Stimulated activated CD4-positive, alpha-beta T cell treated with anti-CD3 and anti-CD28 coated beads, Interleukin-2, amount 100 ng/mL, for 48 hours (primary cell): Measurements from ENCODE around the gene PRKRIP1.
"Not testable (repeated sequence)": the region's sequence is repeated elsewhere in the genome, so short reads cannot be mapped to it uniquely, and the experiment has no call there.

ENCODE experiments used
- DNase-seq, 2 donors: peaks; one replicate each; pipeline ENCODE4 v3.0.0-alpha.2; 2020

Gene PRKRIP1, protein sequence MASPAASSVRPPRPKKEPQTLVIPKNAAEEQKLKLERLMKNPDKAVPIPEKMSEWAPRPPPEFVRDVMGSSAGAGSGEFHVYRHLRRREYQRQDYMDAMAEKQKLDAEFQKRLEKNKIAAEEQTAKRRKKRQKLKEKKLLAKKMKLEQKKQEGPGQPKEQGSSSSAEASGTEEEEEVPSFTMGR

DNA sequence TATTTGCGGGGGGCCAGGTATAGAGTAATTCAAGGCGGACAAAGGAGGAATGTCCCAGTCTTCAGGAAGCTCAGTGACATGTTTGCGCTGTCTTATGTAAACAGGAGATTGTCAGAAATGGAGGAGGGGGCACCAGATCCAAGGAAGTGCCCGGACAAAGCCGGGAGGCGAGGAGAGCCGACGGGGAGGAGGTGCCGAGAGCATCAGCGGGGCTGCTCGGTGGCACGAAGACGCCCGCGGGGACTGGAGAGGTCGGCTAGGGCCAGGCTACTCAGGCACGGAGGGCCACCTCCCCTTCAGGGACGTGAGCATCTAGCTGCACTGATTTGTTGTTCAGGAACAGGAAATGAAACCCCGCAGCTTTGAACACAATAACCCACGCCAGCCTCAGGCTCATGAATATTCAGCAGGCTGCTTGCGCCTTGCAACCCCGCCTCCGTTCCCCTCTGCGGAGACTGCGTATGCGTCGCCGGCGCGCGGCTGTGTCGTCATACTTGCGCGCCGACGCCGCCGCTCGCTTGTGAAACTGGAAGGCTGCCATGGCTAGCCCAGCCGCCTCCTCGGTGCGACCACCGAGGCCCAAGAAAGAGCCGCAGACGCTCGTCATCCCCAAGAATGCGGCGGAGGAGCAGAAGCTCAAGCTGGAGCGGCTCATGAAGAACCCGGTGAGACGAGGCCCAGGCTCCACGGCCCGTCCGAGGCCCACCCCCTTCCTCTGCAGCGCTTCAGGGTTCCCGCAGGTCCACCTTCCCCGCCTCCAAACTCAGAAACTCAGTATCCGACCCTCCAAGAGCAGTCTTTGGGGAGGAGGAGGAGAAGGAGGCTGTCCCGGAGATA lies at the start of gene PRKRIP1:
PRKRIP1 (plus strand) TSS at position 491 of the 837 bp plus-strand sequence; CDS start at position 540, 49 bp downstream.
- peak; percentile 68 to 69 for DNase-seq

DNA sequence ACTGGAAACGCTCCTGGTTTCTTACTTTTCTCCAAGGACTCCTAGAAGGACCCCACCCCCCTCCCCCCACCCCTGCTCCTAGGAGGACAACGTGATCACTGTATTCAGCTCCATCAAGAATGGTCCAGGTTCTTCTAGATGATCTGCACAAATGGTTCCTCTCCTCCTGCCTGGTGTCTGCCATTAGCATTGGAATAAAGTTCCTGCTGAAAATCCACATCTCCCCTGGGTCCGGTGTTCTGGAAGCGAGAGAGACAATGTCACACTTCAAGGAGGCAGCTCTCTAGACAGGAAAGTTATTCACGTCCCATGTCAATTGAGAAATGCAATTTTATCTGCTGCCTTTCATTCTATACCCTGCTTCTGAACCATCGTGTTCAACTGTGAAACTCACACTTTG lies 49.2 kb upstream of the PRKRIP1 start:
- not testable (repeated sequence) for DNase-seq

DNA sequence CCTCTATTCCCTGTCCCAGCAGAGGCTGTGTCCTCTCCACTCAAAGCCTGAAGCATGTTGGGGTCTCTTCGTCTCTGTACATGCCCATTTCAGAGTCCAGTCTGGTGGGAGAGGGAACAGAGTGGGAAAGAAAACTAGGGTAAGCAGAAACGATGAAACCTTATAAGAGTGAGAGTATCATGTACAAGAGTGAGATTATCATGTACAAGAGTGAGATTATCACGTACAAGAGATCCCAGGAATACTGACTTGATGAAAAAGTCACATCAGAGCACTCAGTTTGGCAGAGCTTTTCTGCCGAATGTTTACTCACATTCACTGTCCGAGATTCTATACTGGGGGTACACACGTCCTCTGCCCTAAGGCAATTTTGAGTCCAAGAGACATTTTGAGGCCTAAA lies 39.8 kb upstream of the PRKRIP1 start, which contains the start of gene SPDYE6:
SPDYE6 (minus strand) TSS at position 101 of the 400 bp plus-strand sequence. CDS start 421 bp downstream, outside the sequence.
- not testable (repeated sequence) for DNase-seq

DNA sequence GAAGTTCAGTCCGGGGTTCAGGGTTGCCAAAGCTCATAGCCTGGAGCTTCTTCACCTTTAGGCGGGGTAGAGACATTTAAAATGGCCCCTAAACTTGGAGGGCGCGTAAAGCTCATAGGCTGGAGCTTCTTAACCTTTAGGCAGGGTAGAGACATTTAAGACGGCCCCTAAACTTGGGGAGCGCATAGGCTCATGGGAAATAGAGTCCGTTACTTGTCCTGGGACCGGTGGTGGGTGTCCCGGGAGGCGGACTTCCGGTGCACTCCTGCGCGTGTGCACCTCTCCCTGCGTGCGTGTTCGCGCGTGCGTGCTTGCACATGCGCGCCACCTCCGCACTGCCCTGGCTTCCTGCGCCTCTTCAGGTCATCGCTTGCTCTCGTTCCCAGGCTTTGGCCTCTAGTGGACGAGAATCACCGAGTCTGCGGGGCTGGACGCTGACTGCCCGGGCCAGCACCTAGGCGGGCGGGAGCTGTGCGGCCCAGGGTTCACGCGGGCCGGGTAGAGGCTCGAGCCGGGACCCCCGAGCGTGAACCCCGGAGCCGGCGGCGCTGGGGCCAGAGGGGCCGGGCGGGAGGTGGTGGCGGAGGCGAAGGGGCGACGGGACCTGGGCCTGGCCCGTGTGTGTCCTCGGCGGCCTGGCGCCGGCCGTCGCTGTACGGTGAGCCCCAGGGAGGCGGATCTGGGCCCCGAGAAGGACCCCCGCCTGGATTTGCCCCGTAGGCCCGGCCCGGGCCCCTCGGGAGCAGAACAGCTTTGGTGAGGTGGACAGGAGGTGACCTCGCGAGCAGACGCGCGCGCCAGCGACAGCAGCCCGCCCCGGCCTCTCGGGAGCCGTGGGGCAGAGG lies 32.4 kb upstream of the PRKRIP1 start:
- DNase-seq = peak; percentile 84

DNA sequence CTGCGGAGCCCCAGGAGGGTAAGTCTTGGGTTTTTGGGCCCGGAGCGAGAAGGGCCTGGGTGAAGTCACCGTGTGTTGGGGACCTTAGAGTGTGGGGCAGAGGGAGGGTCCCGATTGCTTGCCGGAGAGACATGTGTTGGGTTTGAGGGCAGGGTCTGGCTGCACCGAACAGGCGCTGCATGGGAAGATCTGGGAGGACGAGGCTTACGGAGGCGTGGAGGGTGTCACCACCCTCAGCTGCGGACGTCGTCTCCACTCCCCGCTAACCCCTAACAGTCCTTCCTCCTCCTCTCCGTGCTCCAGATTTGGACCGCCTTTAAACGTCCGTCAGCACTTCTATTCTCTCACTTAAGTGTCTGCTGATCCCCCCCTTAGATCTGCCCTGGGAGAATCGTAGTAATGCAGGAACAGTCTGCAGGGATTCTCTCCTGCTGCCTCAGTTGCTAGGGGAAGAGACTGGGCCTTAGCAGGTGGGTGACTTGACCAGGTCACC lies 31.7 kb upstream of the PRKRIP1 start:
- peak in 1 of 2 donors; percentile 4 for DNase-seq

DNA sequence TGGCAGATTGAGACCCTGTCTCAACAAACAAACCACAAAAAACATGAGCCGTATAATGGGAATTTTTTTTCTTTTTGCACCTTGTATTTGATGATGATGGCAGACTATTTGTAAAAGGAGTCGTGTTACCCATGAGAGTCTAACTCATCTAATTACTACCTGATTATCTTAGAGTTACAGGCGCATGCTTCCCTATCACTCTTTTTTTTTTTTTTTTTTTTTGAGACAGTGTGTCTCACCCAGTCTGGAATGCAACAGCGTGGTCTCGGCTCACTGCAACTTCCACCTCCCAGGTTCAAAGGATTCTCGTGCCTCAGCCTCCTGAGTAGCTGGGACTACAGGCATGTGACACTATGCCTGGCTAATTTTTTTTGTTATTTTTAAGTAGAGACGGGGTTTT lies 30.8 kb upstream of the PRKRIP1 start:
- not testable (repeated sequence) for DNase-seq

DNA sequence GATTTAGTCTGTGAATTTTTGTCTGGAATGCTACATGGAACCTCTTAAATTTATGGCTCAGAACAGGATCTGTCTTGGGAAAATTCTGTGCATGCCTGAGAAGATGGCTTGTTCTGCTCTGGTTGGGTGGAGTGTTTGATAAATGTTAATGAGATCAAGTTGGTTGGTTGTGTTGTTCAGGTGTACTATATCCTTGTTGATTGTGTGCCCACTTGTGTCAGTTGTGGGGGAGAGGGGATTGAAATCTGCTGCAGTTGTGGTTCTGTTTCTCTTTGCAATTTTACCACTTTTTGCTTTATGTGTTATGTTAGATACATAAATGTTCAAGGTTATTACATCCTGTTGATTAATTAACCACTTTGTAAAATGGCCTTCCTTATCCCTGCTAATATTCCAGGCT lies 26.1 kb upstream of the PRKRIP1 start:
- not testable (repeated sequence) for DNase-seq

DNA sequence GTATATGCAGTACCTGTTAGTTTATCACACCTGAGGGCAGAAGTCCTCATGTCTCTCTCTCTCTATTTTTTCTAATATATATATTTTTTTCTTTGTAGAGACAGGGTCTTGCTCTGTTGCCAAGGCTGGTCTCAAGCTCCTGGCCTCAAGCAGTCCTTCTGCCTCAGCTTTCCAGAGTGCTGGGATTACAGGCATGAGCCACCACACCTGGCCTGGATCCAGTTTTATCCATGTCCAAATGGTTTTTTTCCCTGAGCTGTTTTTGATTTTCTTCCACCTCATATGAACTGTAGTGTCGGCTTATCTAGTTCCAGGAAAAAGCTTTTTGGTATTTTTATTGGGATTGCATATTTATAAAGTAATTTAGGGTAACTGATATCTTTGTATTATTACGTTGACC lies 23.4 kb upstream of the PRKRIP1 start:
- not testable (repeated sequence) for DNase-seq

DNA sequence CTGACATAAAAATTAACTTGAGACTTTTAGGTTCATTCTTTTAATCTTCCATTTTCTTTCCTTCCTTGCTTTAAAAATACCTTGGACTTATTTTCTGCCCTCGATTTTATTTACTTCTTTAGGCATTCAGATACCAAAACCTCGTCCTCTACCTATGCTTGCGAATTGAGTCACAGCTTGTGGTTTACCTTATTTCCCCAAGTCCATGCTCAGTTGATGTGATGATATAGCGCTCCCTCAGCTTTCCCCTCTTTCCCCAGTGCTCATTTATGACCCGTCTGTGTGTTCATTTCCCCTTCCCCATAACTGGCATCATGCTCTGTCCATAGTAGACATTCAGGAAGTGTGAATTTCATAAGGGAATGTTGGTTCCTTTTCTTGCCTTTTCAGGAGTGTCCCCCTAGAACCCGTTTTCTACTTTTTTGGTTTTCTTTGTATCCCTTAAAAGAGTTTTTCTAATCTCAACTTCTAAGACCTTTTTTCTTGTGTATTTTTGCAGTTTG lies 19.1 kb upstream of the PRKRIP1 start:
- DNase-seq = no peak

DNA sequence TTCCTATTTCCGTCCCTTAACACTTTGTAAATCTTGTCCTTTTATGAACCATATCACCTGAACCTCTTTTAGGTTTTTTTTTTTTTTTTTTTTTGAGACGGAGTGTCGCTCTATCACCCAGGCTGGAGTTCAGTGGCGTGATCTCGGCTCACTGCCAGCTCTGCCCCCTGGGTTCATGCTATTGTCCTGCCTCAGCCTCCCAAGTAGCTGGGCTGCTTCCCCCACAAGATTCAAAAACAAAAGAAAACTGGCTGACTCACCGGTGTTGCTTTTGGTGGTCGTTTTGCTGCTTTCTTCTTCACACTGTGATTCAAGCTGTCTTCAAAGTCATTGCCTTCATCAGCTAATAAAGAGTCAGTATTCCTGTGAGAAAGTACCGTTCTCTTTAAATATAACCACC lies 15.3 kb upstream of the PRKRIP1 start:
- DNase-seq = not testable (repeated sequence)

DNA sequence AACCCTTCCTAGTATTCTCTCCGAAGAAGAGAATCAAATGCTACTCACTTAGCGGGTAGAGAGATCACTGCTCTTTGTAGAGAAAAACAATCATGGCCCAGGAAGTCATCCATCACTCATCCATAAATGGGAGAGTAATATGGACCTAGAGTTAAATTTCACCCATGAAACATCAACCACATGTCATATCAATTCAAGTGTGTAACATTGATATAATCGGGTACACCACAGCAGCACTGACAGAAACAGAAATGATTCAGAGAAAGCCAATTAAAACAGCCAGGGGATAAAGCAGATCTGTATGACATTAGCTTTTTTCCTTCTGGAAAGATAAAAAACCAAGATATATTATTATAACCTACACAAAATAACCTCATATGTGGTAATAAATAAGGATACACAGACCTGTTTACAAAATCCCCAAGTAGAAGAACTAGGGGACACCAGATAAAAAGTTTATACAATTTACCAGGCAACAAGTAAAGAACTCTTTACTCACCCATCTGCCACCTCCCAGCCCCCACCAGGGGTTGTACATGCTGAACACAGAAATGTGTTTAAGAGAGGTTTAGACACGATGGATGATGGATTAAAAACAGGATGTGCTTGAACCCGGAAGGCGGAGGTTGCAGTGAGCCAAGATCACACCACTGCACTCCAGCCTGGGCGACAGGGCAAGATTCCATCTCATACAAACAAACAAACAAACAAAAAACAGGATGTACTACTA lies 14.3 kb upstream of the PRKRIP1 start:
- not testable (repeated sequence) for DNase-seq

DNA sequence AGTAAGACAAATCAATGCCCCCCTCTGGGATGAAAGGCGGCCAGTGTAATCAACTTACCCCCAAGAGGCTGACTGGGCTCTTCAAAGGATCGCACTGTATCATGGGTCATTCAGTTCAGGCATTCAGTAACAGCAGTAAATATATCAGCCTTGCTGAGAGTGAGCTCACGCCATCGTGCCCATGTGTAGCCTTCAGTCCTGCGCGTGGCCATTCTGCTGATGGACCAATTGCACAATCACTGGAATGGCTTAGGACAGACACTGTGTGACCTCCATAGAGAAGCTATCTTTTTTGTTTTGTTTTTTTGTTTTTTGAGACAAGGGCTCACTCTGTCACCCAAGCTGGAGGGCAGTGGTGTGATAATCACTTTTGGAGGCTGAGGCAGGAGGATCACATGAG lies 9.1 kb upstream of the PRKRIP1 start:
- DNase-seq = no peak

DNA sequence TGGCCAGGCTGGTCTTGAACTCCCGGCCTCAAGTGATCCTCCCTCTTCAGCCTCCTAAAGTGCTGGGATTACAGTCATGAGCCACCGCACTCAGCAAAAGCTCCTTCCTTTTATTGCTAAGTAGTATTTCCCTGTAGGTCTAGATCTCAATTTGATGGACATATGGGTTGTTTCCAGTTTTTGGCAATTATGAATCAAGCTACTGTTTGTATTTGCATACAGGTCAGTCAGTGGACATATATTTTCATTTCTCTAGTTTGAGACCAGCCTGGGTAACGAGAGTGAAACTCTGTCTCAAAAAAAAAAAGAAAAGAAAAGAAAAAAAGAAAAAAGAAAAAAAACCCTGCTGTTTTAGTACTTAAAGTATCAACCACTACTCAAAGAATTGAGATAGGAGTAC lies 6.4 kb upstream of the PRKRIP1 start:
- DNase-seq = no peak

DNA sequence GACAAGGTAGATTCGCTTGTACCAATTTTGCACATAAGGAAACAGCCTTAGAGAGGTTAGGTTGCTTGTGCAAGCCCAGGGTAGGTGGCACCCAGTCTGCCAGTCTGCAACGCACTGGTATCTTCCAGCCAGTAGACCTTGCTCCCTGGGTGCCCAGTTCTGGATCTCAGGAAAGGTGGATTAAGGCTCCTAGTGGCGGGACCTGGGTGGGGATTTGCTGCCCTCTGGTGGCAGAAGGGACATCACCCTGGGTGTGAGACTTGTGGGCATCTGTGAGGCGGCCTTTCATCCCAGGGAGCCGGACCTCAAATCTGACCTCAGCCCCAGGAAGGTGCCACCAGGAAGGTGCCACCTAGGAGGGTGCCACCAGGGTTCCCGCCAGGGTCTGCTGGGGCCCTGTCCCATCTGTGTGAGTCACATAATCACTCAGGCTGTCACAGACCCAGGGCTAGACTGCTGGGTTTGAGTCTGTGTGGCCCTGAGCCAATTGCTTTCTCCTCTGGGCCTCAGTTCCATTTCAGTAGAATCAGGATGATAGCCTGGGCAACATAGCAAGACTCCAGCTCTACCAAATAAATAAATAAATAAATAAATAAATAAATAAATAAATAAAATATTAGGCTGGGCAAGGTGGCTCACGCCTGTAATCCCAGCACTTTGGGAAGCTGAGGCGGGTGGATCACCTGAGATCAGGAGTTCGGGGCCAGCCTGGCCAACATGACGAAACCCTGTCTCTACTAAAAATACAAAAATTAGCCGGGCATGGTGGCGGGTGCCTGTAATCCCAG lies 5.3 kb upstream of the PRKRIP1 start:
- DNase-seq = peak; percentile 70 to 71

DNA sequence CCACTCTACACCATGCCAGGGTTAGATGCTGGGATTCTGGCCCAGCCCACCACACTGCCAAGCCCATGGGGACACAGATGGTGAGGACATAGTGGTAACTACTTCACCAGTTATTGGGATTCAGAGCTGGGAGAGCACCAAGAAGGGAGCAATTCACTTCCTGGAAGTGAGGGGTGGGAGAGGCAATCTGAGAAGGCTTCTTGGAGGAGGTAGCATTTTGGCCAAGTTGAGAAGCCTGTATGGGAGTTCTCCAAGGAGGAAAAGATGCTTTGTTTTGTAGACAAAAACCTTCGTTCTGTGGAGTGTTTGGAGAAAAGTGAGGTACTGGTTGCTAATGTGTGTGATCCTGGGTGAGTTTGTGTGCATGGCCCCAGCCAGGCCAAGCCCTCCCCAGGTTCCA lies 3.8 kb upstream of the PRKRIP1 start:
- no peak for DNase-seq

DNA sequence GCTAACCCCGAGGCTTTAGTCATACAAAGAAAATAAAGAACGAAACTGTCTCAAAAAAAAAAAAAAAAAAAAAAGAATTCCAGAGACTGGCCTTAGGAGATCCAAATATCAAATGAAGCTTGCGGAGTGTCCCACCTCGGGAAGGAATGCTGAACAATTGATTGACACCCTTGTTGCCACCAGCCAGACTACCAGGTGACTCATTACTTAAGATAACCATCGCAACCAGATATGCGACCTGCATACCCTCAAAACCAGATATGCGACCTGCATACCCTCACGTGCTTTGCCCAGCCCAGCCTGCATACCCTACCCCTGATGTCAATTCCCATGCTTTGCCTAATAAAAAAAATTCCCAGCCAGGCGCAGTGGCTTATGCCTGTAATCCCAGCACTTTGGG lies 2.7 kb upstream of the PRKRIP1 start:
- no peak for DNase-seq

DNA sequence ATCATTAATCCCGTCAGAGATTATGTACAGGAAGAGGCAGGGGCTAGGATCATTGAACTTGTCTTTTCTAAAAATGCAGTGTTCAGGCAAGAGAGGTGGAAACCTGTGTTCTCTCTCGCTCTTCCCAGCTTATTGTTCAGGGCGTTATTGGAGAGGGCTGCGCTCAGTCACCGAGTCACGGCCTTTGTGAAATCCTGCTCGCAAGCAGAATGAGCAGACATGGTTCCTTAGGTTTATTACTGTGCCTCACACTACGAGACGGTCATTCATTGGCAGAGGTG lies 631 bp upstream of the PRKRIP1 start:
- no peak for DNase-seq

DNA sequence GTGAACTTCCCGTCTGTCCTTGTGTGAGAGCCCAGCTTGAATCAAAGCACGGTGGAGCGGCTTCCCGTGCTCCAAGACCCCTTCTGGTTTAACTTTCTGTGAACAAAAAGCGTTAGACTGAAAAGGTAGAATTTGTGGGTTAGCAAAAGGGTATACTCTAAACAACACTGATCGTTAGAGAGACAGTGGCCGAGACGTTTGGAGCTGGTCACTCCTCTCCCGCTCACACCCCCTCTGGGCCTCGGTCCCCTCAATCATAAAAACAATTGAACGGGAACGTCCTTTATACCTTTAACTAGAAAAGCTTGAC lies 502 bp downstream of the PRKRIP1 start:
- no peak for DNase-seq

DNA sequence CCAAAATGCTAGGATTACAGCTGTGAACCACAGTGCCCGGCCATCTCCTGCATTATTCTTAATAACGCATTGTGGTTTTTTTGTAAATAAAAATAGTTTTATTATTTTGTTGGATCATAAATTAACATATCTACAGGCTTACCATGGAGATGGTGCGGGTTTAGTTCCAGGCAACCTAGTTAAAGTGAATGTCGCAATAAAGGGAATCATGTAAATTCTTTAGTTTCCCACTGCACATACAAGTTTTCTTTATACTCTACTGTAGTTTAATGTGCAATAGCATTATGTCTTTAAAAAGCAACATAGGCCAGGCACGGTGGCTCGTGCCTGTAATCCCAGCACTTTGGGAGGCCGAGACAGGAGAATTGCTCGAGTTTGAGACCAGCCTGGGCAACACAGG lies 2.4 kb downstream of the PRKRIP1 start:
- DNase-seq = no peak

DNA sequence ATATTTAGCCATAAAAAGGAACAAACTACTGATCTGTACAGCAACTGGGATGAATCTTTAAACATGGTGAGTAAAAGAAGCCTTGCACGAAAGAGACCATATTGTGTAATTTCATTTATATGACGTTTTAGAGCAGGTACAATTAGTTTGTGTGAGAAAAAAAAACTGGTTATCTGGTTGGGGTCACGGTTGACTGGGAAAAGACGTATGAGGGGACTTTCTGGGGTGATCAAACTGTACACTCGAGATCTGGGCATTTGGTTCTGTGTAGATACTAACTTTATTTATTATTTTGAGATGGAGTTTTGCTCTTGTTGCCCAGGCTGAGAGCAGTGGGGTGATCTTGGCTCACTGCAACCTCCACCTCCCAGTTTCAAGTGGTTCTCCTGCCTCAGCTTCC lies 4.2 kb downstream of the PRKRIP1 start:
- DNase-seq = no peak

DNA sequence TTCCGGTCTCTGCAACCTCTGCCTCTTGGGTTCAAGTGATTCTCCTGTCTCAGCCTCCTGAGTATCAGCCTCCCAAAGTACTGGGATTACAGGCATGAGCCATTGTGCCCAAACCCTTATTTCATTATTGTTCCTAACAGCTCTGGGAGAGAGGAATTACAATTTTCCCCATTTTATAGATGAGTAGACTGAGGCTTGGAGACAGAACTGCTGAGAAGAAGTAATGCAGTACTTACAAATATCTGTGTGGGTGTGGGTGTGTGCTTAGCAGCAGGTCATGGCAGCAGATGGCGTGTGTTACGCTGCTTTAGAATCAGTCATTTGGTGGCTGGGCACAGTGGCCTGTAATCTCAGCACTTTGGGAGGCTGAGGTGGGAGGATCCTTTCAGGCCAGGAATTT lies 7.4 kb downstream of the PRKRIP1 start:
- no peak for DNase-seq
